GM12872 (cell line): Measurements from ENCODE around the gene AP3M1.
A peak's percentile ranks its signal among the peaks of the same experiment; 100 is the strongest.

Source experiments
- CTCF ChIP-seq: IDR thresholded peaks from 3 replicates; pipeline ENCODE4 v1.5.1; 2011; ENCODE audit warnings: low read depth, mild to moderate bottlenecking, low read length, moderate library complexity; ENCODE audit not compliant: insufficient read depth

The AP3M1 gene

GRCh38 chr10:74153676-74154075 is 3.0 kb upstream of the AP3M1 start:
- no peak for TF ChIP-seq CTCF

- TF ChIP-seq CTCF = no peak
These were observed 2.5 kb upstream of the AP3M1 start for GRCh38 chr10:74153123-74153522.

GRCh38 chr10:74151879-74152722 is 1.5 kb upstream of the AP3M1 start:
- TF ChIP-seq CTCF = no peak

GRCh38 chr10:74150990-74151878 is 606 bp upstream of the AP3M1 start, which contains the start of gene ADK:
Gene ADK, plus strand, starts transcription at chr10:74151221. Its CDS starts 58 bp downstream, at chr10:74151279.
- peak; percentile 43 for TF ChIP-seq CTCF

- no peak for TF ChIP-seq CTCF
These were observed 5.5 kb downstream of the AP3M1 start for GRCh38 chr10:74145133-74145532.

- TF ChIP-seq CTCF = no peak
These were observed 10.1 kb downstream of the AP3M1 start for GRCh38 chr10:74140553-74140952.

- TF ChIP-seq CTCF = no peak
These were observed 10.6 kb downstream of the AP3M1 start for GRCh38 chr10:74139981-74140380.
